HepG2 (cell line): ENCODE results near the gene ABCF1. TPM values are rescaled to one million over a fixed set of nuclear protein-coding genes. Genes with fewer than 3 reads are reported as not detected.

Source experiments
- BHLHE40 ChIP-seq: IDR thresholded peaks from 2 replicates; pipeline ENCODE4 v1.6.1; 2011; ENCODE audit warnings: low read length, improper control_type of control experiment
- CBX1 ChIP-seq: IDR thresholded peaks from one replicate; pipeline ENCODE4 v1.6.1; 2016; ENCODE audit warnings: antibody characterized with exemption, low read depth
- FOXA1 ChIP-seq, 2 experiments: fragments of 450-650 bp in 1 of 2; sonication (generic) in 1 of 2; formaldehyde crosslinking in 1 of 2; IDR thresholded peaks; 2 replicates each; pipeline versions ENCODE4 v1.4.0 to v1.6.1; 2016 to 2020; ENCODE audit warnings: missing genetic modification reagents in 1 of 2
- LRRFIP1 ChIP-seq: sonication (generic); formaldehyde crosslinking; conservative IDR thresholded peaks from 2 replicates; pipeline ENCODE4 v1.4.0; 2020; ENCODE audit warnings: missing genetic modification reagents
- MAFF ChIP-seq: IDR thresholded peaks from 2 replicates; pipeline ENCODE4 v1.6.1; 2011; ENCODE audit warnings: low read depth, low read length, improper control_type of control experiment
- MIER3 ChIP-seq: IDR thresholded peaks from 2 replicates; pipeline ENCODE4 v1.6.1; 2016; ENCODE audit warnings: missing compliant biosample characterization, borderline replicate concordance
- MTA1 ChIP-seq: sonication (generic); formaldehyde crosslinking; IDR thresholded peaks from 2 replicates; pipeline ENCODE4 v1.4.0; 2020; ENCODE audit warnings: missing genetic modification reagents, mild to moderate bottlenecking, borderline replicate concordance
- RFX3 ChIP-seq: IDR thresholded peaks from 2 replicates; pipeline ENCODE4 v1.6.1; 2016; ENCODE audit warnings: missing biosample characterization, missing genetic modification reagents
- THAP11 ChIP-seq: IDR thresholded peaks from 2 replicates; pipeline ENCODE4 v1.6.1; 2016; ENCODE audit warnings: missing biosample characterization, missing genetic modification reagents
- TSC22D2 ChIP-seq: sonication (generic); formaldehyde crosslinking; IDR thresholded peaks from 2 replicates; pipeline ENCODE4 v1.5.1; 2020; ENCODE audit warnings: missing genetic modification reagents, mild to moderate bottlenecking, borderline replicate concordance
- ZFAT ChIP-seq: sonication (generic); formaldehyde crosslinking; conservative IDR thresholded peaks from 2 replicates; pipeline ENCODE4 v1.8.1; 2023; ENCODE audit warnings: missing genetic modification reagents, inconsistent platforms
- ZNF263 ChIP-seq: sonication (generic); formaldehyde crosslinking; IDR thresholded peaks from 2 replicates; pipeline ENCODE4 v1.4.0; 2020; ENCODE audit warnings: missing genetic modification reagents
- ZNF512B ChIP-seq: sonication (generic); formaldehyde crosslinking; IDR thresholded peaks from 2 replicates; pipeline ENCODE4 v1.5.1; 2020; ENCODE audit warnings: missing genetic modification reagents, mild to moderate bottlenecking, borderline replicate concordance
- ZNF598 ChIP-seq: sonication (generic); formaldehyde crosslinking; IDR thresholded peaks from 2 replicates; pipeline ENCODE4 v1.5.1; 2020; ENCODE audit warnings: mild to moderate bottlenecking, missing genetic modification reagents, borderline replicate concordance
- ZNF607 ChIP-seq: sonication (generic); formaldehyde crosslinking; IDR thresholded peaks from 2 replicates; pipeline ENCODE4 v1.5.1; 2020; ENCODE audit warnings: missing genetic modification reagents, mild to moderate bottlenecking, borderline replicate concordance
- ZNF749 ChIP-seq: sonication (generic); formaldehyde crosslinking; IDR thresholded peaks from 2 replicates; pipeline ENCODE4 v1.8.0; 2022; ENCODE audit warnings: mild to moderate bottlenecking, missing genetic modification reagents, moderate library complexity, borderline replicate concordance
- ZSCAN31 ChIP-seq: sonication (generic); formaldehyde crosslinking; IDR thresholded peaks from 2 replicates; pipeline ENCODE4 v1.5.0; 2020; ENCODE audit warnings: low read depth, mild to moderate bottlenecking, missing genetic modification reagents
- polyA plus RNA-seq, 8 experiments: library from polyadenylated mRNA; depleted of rRNA in 3 of 8; stranded (reverse) in 7 of 8; unstranded in 1 of 8; fragments of >200 nt; fragmentation: Illumina TruSeq in 4 of 8; extraction: Trizol in 4 of 8; gene quantifications; 2 replicates each; pipeline versions ENCODE4 v1.2.1 to v1.2.3, GENCODE V29; 2011 to 2016; ENCODE audit warnings: low read depth in 4 of 8, missing spikeins in 1 of 8, mixed read lengths in 1 of 8; ENCODE audit not compliant: insufficient read depth in 1 of 8
- total RNA-seq, 5 experiments: library from RNA; depleted of rRNA; stranded (reverse); fragments of >200 nt; fragmentation: Illumina TruSeq; extraction: Trizol; gene quantifications; 2 replicates each; pipeline ENCODE4 v1.2.3, GENCODE V29; 2016; ENCODE audit warnings: low read depth in 1 of 5
- TF ChIP-seq, protein P1 (sequence below), 2 experiments: fragments of 450-650 bp in 1 of 2; sonication (generic) in 1 of 2; formaldehyde crosslinking; IDR thresholded peaks; 2 replicates each; pipeline versions ENCODE4 v1.5.0 to v1.8.0; 2020 to 2022; ENCODE audit warnings: mild to moderate bottlenecking in 1 of 2, missing genetic modification reagents in 1 of 2
- TF ChIP-seq, protein P2 (sequence below): sonication (generic); formaldehyde crosslinking; conservative IDR thresholded peaks from 2 replicates; pipeline ENCODE4 v1.5.0; 2020; ENCODE audit warnings: missing genetic modification reagents
- TF ChIP-seq, protein P3 (sequence below): sonication (generic); formaldehyde crosslinking; IDR thresholded peaks from 2 replicates; pipeline ENCODE4 v1.8.1; 2023; ENCODE audit warnings: missing genetic modification reagents, mild to moderate bottlenecking, borderline replicate concordance

The ABCF1 gene
- total and polyA plus RNA-seq, 2 of the 13 experiments (the other 11 are each of a cell fraction or from before 2014, with no cell fraction given), result 25.4 to 98.9 TPM

- peak; percentile 94 for TF ChIP-seq ZNF598 (CRISPR knock-in tag)
- TF ChIP-seq MIER3 (CRISPR knock-in tag), result no peak
- TF ChIP-seq, protein P1, sequence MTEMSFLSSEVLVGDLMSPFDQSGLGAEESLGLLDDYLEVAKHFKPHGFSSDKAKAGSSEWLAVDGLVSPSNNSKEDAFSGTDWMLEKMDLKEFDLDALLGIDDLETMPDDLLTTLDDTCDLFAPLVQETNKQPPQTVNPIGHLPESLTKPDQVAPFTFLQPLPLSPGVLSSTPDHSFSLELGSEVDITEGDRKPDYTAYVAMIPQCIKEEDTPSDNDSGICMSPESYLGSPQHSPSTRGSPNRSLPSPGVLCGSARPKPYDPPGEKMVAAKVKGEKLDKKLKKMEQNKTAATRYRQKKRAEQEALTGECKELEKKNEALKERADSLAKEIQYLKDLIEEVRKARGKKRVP (CRISPR knock-in tag; IDR thresholded peaks at IDR 0.05), result no peak
- TF ChIP-seq TSC22D2 (CRISPR knock-in tag), result 0 out of 2 replicates have a peak, but pooled peaks have one; percentile 51
- peak; percentile 27; the same call in 1 of the 2 replicates for TF ChIP-seq ZNF749 (CRISPR knock-in tag)
- peak; percentile 88 for TF ChIP-seq THAP11 (CRISPR knock-in tag)
- peak; percentile 91 for TF ChIP-seq CBX1
- 0 out of 2 replicates have a peak, but pooled peaks have one; percentile 69 for TF ChIP-seq ZSCAN31 (CRISPR knock-in tag)
- TF ChIP-seq ZNF607 (CRISPR knock-in tag), result peak; percentile 79; the same call in 1 of the 2 replicates
- TF ChIP-seq MAFF, result no peak
- TF ChIP-seq ZNF263, result 0 out of 2 replicates have a peak, but pooled peaks have one; percentile 49
- TF ChIP-seq, protein P2, sequence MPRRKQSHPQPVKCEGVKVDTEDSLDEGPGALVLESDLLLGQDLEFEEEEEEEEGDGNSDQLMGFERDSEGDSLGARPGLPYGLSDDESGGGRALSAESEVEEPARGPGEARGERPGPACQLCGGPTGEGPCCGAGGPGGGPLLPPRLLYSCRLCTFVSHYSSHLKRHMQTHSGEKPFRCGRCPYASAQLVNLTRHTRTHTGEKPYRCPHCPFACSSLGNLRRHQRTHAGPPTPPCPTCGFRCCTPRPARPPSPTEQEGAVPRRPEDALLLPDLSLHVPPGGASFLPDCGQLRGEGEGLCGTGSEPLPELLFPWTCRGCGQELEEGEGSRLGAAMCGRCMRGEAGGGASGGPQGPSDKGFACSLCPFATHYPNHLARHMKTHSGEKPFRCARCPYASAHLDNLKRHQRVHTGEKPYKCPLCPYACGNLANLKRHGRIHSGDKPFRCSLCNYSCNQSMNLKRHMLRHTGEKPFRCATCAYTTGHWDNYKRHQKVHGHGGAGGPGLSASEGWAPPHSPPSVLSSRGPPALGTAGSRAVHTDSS (CRISPR knock-in tag), result no peak
- TF ChIP-seq LRRFIP1 (CRISPR knock-in tag), result no peak
- TF ChIP-seq ZNF512B (CRISPR knock-in tag), result no peak; the same call in 1 of the 2 replicates
- TF ChIP-seq, protein P3, sequence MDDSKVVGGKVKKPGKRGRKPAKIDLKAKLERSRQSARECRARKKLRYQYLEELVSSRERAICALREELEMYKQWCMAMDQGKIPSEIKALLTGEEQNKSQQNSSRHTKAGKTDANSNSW, result 0 out of 2 replicates have a peak, but pooled peaks have one; percentile 36
- TF ChIP-seq BHLHE40, result no peak
- TF ChIP-seq RFX3, result peak; percentile 60; the same call in 1 of the 2 replicates
- TF ChIP-seq FOXA1 (IDR thresholded peaks at IDR 0.05), result no peak
- TF ChIP-seq FOXA1 (CRISPR knock-in tag; IDR thresholded peaks at IDR 0.05), result peak; percentile 53
- TF ChIP-seq MTA1 (CRISPR knock-in tag), result peak; percentile 95
- TF ChIP-seq ZFAT (CRISPR knock-in tag), result no peak
These were observed 55.5 kb downstream of the ABCF1 start, which contains the start of gene ATAT1 (continued) for GRCh38 chr6:30626484-30627366.
